Measurements from ENCODE around the gene UBAC2. TPM values are rescaled to one million over a fixed set of nuclear protein-coding genes. Genes with fewer than 3 reads are reported as not detected.

Gene UBAC2
- total RNA-seq, 1 experiment from 2014 or later: 41.0 TPM

GRCh38 chr13:99225078-99225477 is 24.4 kb downstream of the UBAC2 start:
- no peaks in the 10 kb centered on the region for H3K9me3 Mint-ChIP-seq (ENCODE audit: low read depth, unreplicated experiment)
- no TSS peak for BruUV-seq (replicated peaks)
- CTCF ChIA-PET: no interaction called here
- intact Hi-C loops (cut with micrococcal nuclease; ENCODE audit: unreplicated experiment): no loop called here
- H3K27ac Mint-ChIP-seq (ENCODE audit: unreplicated experiment): no peak overlapping the region
- H3K27me3 Mint-ChIP-seq (ENCODE audit: unreplicated experiment): no peaks in the 10 kb centered on the region
- H3K36me3 Mint-ChIP-seq (ENCODE audit: insufficient read depth, unreplicated experiment): no peaks in the 10 kb centered on the region
- DNase-seq: no peak
- H3K4me3 Mint-ChIP-seq (ENCODE audit: low read depth, unreplicated experiment): no peak overlapping the region
- peaks cover 17% of the 10 kb centered on the region for H3K4me1 Mint-ChIP-seq (ENCODE audit: low read depth, unreplicated experiment)
- no peak for TF ChIP-seq CTCF (IDR thresholded peaks at IDR 0.05; ENCODE audit: unreplicated experiment)

GRCh38 chr13:99226513-99226912 is 25.9 kb downstream of the UBAC2 start:
- no peaks in the 10 kb centered on the region for H3K36me3 Mint-ChIP-seq (ENCODE audit: insufficient read depth, unreplicated experiment)
- no peak for TF ChIP-seq CTCF (IDR thresholded peaks at IDR 0.05; ENCODE audit: unreplicated experiment)
- H3K4me1 Mint-ChIP-seq (ENCODE audit: low read depth, unreplicated experiment): peaks cover 17% of the 10 kb centered on the region
- BruUV-seq (replicated peaks): no TSS peak
- no peak overlapping the region for H3K4me3 Mint-ChIP-seq (ENCODE audit: low read depth, unreplicated experiment)
- CTCF ChIA-PET: no interaction called here
- H3K27me3 Mint-ChIP-seq (ENCODE audit: unreplicated experiment): no peaks in the 10 kb centered on the region
- DNase-seq: no peak
- intact Hi-C loops (cut with micrococcal nuclease; ENCODE audit: unreplicated experiment): no loop called here
- H3K27ac Mint-ChIP-seq (ENCODE audit: unreplicated experiment): no peak overlapping the region
- no peaks in the 10 kb centered on the region for H3K9me3 Mint-ChIP-seq (ENCODE audit: low read depth, unreplicated experiment)

- no TSS peak for BruUV-seq (replicated peaks)
- Mint-ChIP-seq H3K27ac (ENCODE audit: unreplicated experiment) (no peak overlapping the region), H3K36me3 (ENCODE audit: insufficient read depth, unreplicated experiment) (no peaks in the 10 kb centered on the region), H3K4me1 (ENCODE audit: low read depth, unreplicated experiment) (peaks cover 17% of the 10 kb centered on the region), H3K4me3 (ENCODE audit: low read depth, unreplicated experiment) (no peak overlapping the region), H3K27me3 (ENCODE audit: unreplicated experiment) (no peaks in the 10 kb centered on the region), H3K9me3 (ENCODE audit: low read depth, unreplicated experiment) (no peaks in the 10 kb centered on the region)
- intact Hi-C loops (cut with micrococcal nuclease; ENCODE audit: unreplicated experiment): no loop called here
- DNase-seq: no peak
- CTCF ChIA-PET: no interaction called here
- TF ChIP-seq CTCF (IDR thresholded peaks at IDR 0.05; ENCODE audit: unreplicated experiment): no peak
Measured at GRCh38 chr13:99227331-99227900, 26.8 kb downstream of the UBAC2 start.

DNA sequence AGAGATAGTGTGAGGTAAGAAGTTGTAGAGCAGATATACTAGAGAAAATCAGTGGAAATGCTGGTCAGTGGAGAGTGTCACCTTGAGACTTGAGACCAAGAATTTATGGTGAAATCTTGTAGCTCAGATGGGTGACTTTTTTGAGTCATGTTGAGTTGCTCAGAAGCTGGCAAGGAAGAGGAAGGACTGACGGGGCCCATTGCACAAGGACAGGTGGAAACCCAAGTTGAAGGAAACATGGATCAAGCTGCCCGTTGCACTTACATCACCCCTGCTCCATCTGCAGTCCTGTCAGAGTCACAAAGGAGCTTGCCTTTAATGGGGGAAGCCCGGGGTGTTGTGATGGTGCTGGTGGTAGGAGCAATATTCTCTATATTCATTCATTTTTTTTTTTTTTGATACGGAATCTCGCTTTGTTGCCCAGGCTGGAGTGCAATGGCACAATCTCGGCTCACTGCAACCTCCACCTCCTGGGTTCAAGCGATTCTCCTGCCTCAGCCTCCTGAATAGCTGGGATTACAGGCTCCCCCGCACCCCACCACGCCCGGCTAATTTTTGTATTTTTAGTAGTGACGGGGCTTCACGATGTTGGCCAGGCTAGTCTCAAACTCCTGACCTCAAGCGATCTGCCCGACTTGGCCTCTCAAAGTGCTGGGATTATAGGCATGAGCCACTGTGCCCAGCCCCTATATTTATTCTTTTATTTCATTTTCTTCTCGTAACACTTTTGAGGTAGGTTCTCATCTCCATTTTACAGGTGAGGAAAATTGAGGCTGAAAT is 27.4 kb downstream of the UBAC2 start:
- intact Hi-C loops (cut with micrococcal nuclease; ENCODE audit: unreplicated experiment): no loop called here
- BruUV-seq (replicated peaks): no TSS peak
- Mint-ChIP-seq H3K4me3 (ENCODE audit: low read depth, unreplicated experiment) (no peak overlapping the region), H3K36me3 (ENCODE audit: insufficient read depth, unreplicated experiment) (no peaks in the 10 kb centered on the region), H3K27me3 (ENCODE audit: unreplicated experiment) (no peaks in the 10 kb centered on the region), H3K27ac (ENCODE audit: unreplicated experiment) (no peak overlapping the region), H3K4me1 (ENCODE audit: low read depth, unreplicated experiment) (peaks cover 17% of the 10 kb centered on the region), H3K9me3 (ENCODE audit: low read depth, unreplicated experiment) (no peaks in the 10 kb centered on the region)
- no peak for DNase-seq
- CTCF ChIA-PET: no interaction called here
- no peak for TF ChIP-seq CTCF (IDR thresholded peaks at IDR 0.05; ENCODE audit: unreplicated experiment)
